Activated CD4-positive, alpha-beta T cell treated with anti-CD3 and anti-CD28 coated beads, Interleukin-2, amount 50 U/mL, for 48 hours (primary cell): ENCODE data around the gene MIB1.
A peak's percentile ranks its signal among the peaks of the same experiment; 100 is the strongest.
"Not testable (repeated sequence)": the region's sequence is repeated elsewhere in the genome, so short reads cannot be mapped to it uniquely, and the experiment has no call there.

Experiments
- DNase-seq, 2 experiments: peaks; one replicate each; pipeline ENCODE4 v3.0.0-alpha.2; 2020

MIB1 gene

GRCh38 chr18:21740538-21741311 is at the start of gene MIB1:
TSS of gene MIB1 (plus strand) at chr18:21740792. CDS start at chr18:21741584, 792 bp downstream.
- DNase-seq, result peak; percentile 99

- DNase-seq, result no peak
Measured at GRCh38 chr18:21693322-21693721, 47.3 kb upstream of the MIB1 start.

- DNase-seq, result no peak
Measured at GRCh38 chr18:21700528-21701075, 40.0 kb upstream of the MIB1 start.

- DNase-seq, result no peak
Measured at GRCh38 chr18:21701621-21702020, 39.0 kb upstream of the MIB1 start.

GRCh38 chr18:21702602-21703001 is 38.0 kb upstream of the MIB1 start:
- no peak for DNase-seq

- DNase-seq, result peak; percentile 24 to 29
Measured at GRCh38 chr18:21703241-21703820, 37.3 kb upstream of the MIB1 start.

- DNase-seq, result peak; percentile 89 to 92
Measured at GRCh38 chr18:21704603-21705364, 35.8 kb upstream of the MIB1 start, which contains the start of gene ABHD3. TSS of gene ABHD3 (minus strand) at chr18:21704774. CDS start at chr18:21704665, 109 bp downstream.

GRCh38 chr18:21706386-21706865 is 34.2 kb upstream of the MIB1 start:
- DNase-seq, result no peak

- DNase-seq, result not testable (repeated sequence)
Measured at GRCh38 chr18:21707130-21707529, 33.5 kb upstream of the MIB1 start.

- no peak for DNase-seq
Measured at GRCh38 chr18:21714474-21714873, 26.1 kb upstream of the MIB1 start.

- no peak for DNase-seq
Measured at GRCh38 chr18:21722687-21723086, 17.9 kb upstream of the MIB1 start.

- DNase-seq, result no peak
Measured at GRCh38 chr18:21725201-21725600, 15.4 kb upstream of the MIB1 start.

- DNase-seq, result no peak
Measured at GRCh38 chr18:21727702-21728101, 12.9 kb upstream of the MIB1 start.

GRCh38 chr18:21733011-21733410 is 7.6 kb upstream of the MIB1 start:
- DNase-seq, result no peak

- DNase-seq, result peak; percentile 49 to 60
Measured at GRCh38 chr18:21735452-21736015, 5.1 kb upstream of the MIB1 start.

GRCh38 chr18:21736926-21737325 is 3.7 kb upstream of the MIB1 start:
- not testable (repeated sequence) for DNase-seq

- DNase-seq, result no peak
Measured at GRCh38 chr18:21739604-21740537, 721 bp upstream of the MIB1 start.

- no peak for DNase-seq
Measured at GRCh38 chr18:21741312-21741561, 645 bp downstream of the MIB1 start.

- DNase-seq, result peak; percentile 31 to 39
Measured at GRCh38 chr18:21741562-21742314, 1.1 kb downstream of the MIB1 start.

GRCh38 chr18:21742315-21742687 is 1.7 kb downstream of the MIB1 start:
- no peak for DNase-seq

GRCh38 chr18:21743166-21743832 is 2.7 kb downstream of the MIB1 start:
- DNase-seq, result no peak
